HTERT RPE-1 (cell line): ENCODE measurements around the gene PKP4.

ENCODE experiments used
- in situ Hi-C: fragments of 300-500 bp; cut with MboI; formaldehyde crosslinking; loops from 4 replicates; pipeline ENCODE4 v1.14.3; 2020; ENCODE audit warnings: low sequenced_read_pairs

The PKP4 gene

GRCh38 chr2:158498043-158498748 is 41.4 kb downstream of the PKP4 start:
- in situ Hi-C loops, result no loop called here

- in situ Hi-C loops, result no loop called here
These were observed 42.0 kb downstream of the PKP4 start for GRCh38 chr2:158498749-158499136.

- in situ Hi-C loops, result no loop called here
These were observed 42.6 kb downstream of the PKP4 start for GRCh38 chr2:158499383-158499782.

- in situ Hi-C loops, result no loop called here
These were observed 43.6 kb downstream of the PKP4 start for GRCh38 chr2:158500333-158500732.

GRCh38 chr2:158501301-158501700 is 44.5 kb downstream of the PKP4 start:
- in situ Hi-C loops, result no loop called here

- in situ Hi-C loops, result no loop called here
These were observed 46.2 kb downstream of the PKP4 start for GRCh38 chr2:158502974-158503373.

GRCh38 chr2:158504088-158504487 is 47.3 kb downstream of the PKP4 start:
- in situ Hi-C loops, result no loop called here

- in situ Hi-C loops, result no loop called here
These were observed 48.7 kb downstream of the PKP4 start for GRCh38 chr2:158505448-158505934.

GRCh38 chr2:158507141-158507540 is 50.4 kb downstream of the PKP4 start:
- in situ Hi-C loops, result no loop called here

- in situ Hi-C loops, result no loop called here
These were observed 50.9 kb downstream of the PKP4 start for GRCh38 chr2:158507679-158508078.

- in situ Hi-C loops, result no loop called here
These were observed 53.4 kb downstream of the PKP4 start for GRCh38 chr2:158509928-158510797.

- in situ Hi-C loops, result no loop called here
These were observed 54.1 kb downstream of the PKP4 start for GRCh38 chr2:158510887-158511286.

- in situ Hi-C loops, result no loop called here
These were observed 55.0 kb downstream of the PKP4 start for GRCh38 chr2:158511706-158512105.

GRCh38 chr2:158512323-158512722 is 55.6 kb downstream of the PKP4 start:
- in situ Hi-C loops, result no loop called here

- in situ Hi-C loops, result no loop called here
These were observed 57.1 kb downstream of the PKP4 start for GRCh38 chr2:158513841-158514240.

GRCh38 chr2:158518084-158518483 is 61.3 kb downstream of the PKP4 start:
- in situ Hi-C loops, result no loop called here

- in situ Hi-C loops, result no loop called here
These were observed 62.7 kb downstream of the PKP4 start for GRCh38 chr2:158519481-158519880.

- in situ Hi-C loops, result no loop called here
These were observed 72.9 kb downstream of the PKP4 start for GRCh38 chr2:158529379-158530259.

GRCh38 chr2:158530829-158531228 is 74.1 kb downstream of the PKP4 start:
- in situ Hi-C loops, result no loop called here

GRCh38 chr2:158533009-158533408 is 76.3 kb downstream of the PKP4 start:
- in situ Hi-C loops, result no loop called here
